Endothelial cell of hepatic sinusoid (primary cell): ENCODE measurements around the gene SFI1.
"Not testable (repeated sequence)": the region's sequence is repeated elsewhere in the genome, so short reads cannot be mapped to it uniquely, and the experiment has no call there.

Experiments used
- in situ Hi-C: cut with HindIII; loops from 2 replicates; pipeline ENCODE4 v1.10.0; 2017; ENCODE audit warnings: low sequenced_read_pairs

SFI1 gene

DNA sequence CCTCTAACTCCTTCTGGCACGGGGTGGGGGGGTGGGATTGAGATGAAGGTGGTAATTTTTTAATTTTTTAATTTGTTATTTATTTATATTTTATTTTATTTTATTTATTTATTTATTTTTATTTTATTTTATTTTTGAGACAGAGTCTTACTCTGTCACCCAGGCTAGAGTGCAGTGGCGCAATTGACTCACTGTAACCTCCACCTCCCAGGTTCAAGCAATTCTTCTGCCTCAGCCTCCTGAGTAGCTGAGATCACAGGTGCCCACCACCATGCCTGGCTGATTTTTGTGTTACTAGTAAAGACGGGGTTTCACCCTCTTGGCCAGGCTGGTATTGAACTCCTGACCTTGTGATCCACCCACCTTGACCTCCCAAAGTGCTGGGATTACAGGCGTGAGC lies 43.8 kb downstream of the SFI1 start:
- in situ Hi-C loops = not testable (repeated sequence)

DNA sequence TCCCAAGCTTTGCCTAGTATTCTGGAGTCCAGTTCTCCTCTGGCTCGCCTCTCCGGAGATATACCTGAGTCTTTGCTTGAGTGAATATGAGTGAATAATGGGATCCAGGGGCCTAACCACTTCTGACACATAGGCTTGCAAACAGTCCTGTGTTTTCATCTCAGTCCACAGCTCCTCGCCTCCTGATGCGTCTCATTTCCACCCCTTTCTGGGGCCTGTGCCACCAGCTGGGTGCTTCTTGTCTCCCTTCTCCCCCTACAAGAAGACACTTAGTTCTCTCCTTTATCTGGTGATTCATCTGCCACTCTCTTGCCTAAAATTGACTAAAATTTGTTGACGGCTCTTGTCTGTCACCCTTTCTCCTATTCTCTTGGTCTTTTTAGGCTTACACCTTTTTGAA lies 44.6 kb downstream of the SFI1 start:
- in situ Hi-C loops = no loop called here

- in situ Hi-C loops = no loop called here
Measured at GRCh38 chr22:31544481-31545480, 48.4 kb downstream of the SFI1 start.

DNA sequence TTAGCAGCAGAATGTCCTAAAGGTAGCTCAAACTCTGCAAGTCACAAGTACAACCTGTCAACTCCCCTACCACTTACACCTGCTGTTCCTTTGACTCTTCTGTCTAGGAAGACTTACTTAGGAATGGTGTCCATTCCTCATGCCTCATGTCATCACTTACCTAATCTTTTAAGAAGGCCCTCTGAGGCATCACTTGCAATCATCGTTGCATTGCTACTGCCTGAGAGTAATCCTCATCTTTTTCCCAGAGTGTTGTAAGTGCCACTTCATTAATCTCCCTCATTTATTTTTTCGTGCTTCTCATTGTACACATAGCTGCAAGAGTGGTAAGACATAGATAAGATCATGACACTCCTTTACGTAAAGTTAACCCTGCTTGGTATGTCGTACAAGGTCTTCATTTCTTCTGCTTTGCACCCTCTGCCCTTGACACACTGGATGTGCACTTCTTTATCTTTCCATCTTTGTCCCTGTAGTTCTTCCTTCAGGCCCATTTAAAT lies 54.6 kb downstream of the SFI1 start:
- in situ Hi-C loops = no loop called here

GRCh38 chr22:31556627-31557203 lies 60.4 kb downstream of the SFI1 start:
- in situ Hi-C loops = no loop called here

DNA sequence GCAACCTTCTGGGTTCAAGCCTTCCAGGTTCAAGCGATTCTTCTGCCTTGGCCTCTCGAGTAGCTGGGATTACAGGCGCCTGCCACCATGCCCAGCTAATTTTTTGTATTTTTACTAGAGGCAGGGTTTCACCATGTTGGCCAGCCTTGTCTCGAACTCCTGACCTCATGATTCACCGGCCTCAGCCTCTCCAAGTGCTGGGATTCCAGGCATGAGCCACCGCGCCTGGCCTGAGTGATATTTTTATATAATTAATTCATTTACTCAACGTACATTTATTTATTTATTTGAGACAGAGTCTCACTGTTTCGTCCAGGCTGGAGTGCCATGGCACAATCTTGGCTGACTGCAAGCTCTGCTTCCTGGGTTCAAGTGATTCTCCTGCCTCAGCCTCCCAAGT lies 62.2 kb downstream of the SFI1 start:
- in situ Hi-C loops = not testable (repeated sequence)

DNA sequence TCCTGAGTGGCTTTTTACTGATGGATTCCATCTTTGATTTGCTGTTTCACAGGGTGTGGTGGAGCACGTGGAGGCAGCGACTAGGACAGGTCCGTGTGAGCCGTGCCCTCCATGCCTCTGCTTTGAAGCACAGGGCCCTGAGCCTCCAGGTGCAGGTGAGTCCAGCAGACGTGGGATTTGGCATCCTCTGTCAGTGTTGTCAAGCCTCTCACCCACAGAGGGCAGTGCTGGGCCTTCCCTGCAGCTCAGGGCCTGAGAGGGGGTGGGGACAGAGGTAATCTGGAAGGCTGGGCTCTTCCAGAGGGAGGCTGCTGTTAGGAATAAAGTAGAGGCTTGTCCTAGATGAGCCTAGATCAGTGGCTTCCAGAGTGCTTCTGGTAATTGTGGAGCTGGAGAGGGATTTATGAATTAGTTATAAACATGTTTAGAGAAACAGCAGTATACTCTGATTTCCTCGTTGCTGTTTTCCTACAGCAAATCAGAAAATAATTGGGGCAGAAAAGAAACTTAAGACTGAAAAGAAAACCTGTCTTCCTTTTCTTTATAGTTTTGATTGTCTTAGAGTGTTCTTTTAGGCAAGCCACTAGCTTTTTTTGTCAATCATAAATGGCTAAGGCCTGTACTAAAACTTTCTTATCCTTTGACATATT lies 65.0 kb downstream of the SFI1 start:
- in situ Hi-C loops = no loop called here

DNA sequence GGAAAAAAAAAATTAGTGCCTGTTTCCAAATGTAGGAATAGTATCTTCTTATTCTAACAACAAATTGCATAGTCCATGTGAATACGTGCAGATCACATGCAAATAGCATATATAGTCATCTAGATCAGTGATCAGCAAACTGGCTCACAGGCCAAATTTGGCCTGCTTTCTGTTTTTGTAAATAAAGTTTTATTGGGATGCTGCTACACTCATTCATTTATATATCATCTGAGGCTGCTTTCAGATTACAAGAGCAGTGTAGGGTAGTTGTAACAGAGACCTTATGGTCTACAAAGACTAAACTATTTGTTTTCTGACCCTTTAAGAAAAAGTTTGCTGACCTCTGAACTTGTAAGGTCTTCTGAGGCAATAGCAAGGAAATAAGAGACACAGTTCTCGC lies 65.6 kb downstream of the SFI1 start:
- in situ Hi-C loops = no loop called here

GRCh38 chr22:31566484-31566883 lies 70.1 kb downstream of the SFI1 start:
- in situ Hi-C loops = loop anchor here (5.0 kb wide), 1 partner anchor 36 kb away; no protein-coding TSS in a partner anchor

DNA sequence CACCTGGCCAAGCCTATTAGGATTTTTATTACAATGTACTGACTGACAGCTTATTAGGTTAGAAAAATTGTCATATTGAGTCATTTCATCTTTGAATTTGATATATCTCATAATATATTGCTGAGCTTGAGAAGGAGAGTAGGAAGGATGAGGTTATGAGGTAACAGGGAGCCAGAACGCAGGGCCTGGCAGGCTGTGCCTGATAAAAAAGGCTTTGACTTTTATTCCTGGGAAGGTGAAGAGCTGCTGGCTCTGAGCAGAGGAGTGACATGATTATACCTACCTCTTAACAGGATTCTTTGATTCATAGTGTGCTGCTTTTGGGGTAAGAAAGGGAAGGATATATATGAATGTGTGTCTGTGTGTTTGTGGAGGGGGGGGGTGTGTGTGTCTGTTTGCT lies 70.9 kb downstream of the SFI1 start:
- in situ Hi-C loops = loop anchor here (5.0 kb wide), 1 partner anchor 35 kb away; no protein-coding TSS in a partner anchor

GRCh38 chr22:31567702-31568101 lies 71.4 kb downstream of the SFI1 start:
- in situ Hi-C loops = loop anchor here (5.0 kb wide), 1 partner anchor 35 kb away; no protein-coding TSS in a partner anchor

DNA sequence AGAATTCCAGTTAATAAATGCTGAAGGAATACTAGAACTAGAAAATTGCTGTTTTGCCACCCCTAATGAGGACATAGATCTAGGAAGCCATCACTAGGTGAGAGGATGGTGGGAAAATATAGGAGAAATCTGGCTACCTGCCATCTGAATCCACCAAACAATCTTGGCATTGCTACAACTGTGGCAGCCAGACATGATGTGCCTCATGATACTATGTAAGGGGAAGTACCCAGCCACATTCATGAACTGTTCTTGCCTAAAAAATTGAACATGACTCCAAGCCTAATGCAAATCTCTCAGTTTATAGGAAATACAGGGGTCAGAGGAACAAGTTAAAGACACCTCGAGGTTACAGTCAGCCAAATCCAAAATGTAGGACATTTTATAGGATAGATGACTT lies 72.8 kb downstream of the SFI1 start:
- in situ Hi-C loops = loop anchor here (5.0 kb wide), 1 partner anchor 33 kb away; no protein-coding TSS in a partner anchor

DNA sequence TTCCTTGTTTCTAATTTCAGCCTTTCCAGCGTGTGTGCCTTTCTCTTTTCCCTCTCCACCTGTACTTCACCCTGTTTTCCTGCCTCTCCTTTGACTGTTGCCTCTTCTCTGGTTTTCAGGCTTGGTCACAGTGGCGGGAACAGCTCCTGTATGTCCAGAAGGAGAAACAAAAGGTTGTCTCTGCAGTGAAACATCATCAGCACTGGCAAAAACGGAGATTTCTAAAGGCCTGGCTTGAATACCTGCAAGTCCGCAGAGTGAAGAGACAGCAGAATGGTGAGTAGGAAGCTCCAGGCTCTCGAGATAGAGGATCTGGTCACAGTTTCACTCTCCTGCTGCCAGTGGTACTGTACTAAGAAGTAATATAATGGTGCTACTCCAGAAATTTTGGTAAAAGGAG lies 76.6 kb downstream of the SFI1 start:
- in situ Hi-C loops = no loop called here

DNA sequence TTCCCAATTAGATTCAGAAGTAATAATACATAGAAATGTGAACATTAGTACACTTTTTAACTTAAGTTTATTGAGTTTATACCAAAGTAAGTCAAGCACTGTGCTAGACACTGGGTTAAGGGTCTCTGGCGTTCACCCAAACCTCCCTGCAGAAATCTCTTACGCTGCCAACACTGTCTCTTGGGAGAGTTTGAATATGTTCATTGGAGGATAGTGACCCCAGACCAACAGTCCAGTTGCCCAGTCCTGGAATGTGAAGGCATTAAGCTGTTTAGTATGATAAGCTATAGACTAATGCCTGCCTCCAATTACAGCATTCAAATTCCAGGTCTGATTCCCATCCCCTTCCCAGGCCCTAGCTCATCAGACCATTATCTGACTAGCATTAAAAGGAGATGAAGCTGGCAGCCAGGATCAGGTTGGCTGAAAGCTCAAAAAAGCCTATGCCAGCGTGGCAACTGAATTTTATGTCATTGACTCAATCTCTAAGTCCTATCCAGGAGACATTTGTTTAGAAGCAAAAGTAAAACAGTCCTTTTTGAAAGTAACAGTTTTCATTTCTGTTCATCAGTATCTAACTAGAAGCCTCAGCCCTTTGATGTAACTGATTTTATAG lies 77.8 kb downstream of the SFI1 start:
- in situ Hi-C loops = no loop called here

DNA sequence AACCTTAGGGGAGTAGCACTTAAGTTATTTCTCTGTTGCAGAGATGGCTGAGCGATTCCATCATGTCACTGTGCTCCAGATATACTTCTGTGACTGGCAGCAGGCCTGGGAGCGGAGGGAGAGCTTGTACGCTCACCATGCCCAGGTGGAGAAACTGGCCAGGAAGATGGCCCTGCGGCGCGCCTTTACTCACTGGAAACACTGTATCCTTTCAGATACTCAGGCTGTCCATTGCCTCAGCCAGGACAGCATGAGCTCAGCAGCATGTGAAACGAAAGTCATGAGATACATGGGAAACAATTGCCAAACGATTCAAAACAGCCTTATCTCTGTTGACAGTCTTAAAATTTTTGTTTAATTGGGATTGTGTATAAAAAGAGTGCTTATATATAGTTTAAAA lies 78.9 kb downstream of the SFI1 start:
- in situ Hi-C loops = no loop called here

DNA sequence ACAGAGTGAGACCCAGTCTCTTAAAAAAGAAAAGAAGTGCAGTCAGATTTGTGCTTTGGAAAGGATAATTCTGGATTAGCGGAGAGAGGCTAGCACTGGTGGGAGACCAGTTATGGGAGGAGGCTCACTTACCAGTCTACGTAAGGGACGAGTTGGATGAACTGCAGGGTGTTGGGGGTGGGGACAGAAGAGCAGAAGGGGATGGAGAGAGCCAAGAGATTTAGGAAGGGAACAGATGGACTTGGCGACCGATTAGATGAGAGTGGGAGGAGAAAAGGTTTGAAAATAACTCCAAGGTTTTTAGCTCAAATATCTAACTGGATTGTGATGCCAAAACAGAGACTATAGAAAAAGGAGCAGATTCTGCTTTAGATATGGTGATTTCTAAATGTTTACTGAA lies 81.4 kb downstream of the SFI1 start:
- in situ Hi-C loops = no loop called here

- in situ Hi-C loops = no loop called here
Measured at GRCh38 chr22:31578171-31578570, 81.8 kb downstream of the SFI1 start.

DNA sequence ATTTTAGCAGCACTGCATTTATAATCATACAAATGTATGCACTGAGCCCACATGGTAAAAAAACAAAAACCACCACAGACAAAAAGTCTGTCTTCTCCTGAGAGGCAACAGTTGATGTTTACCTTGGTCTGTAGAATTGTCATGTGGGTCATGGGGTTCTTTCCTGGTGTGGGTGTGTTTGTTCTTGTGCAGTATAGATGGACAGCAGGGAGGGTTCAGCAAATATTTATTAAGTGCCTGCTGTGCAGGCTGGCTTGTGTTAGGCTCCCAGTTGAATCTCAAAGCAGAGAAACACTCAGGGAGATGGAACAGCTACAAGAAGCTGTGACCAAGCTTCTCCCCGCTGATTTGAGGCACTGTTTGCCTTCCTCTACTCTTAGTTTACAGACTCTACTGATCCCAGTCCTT lies 83.5 kb downstream of the SFI1 start:
- in situ Hi-C loops = loop anchor here (10.0 kb wide), 1 partner anchor 65 kb away; no protein-coding TSS in a partner anchor

DNA sequence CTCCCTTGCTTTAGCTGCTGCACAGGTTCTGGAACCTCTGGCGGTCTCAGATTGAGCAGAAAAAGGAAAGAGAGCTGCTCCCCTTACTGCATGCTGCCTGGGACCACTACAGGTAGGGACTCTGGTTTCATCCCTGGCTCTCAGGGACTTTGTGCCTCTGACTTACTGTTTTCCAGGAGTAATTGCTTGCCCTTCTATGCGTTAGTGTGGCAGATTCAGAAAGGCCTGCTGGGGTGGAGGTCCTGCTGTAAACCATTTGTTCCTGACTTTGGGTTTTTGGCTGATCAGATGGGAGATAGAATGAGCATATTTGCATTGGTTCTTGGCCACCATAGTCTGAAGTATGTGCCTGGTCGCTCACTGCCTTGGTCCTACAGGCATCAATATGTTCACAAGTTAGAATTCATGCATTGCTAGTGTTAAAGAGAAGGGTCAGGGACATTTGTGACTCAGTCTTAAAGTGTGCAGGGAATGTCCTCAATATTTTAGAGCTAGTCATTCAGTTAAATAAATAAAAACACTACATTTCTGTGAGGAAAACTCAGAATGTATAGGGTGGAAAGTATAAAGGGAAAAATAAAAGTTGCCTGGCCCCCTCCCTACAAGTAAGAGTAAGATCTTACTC lies 87.6 kb downstream of the SFI1 start:
- in situ Hi-C loops = loop anchor here (10.0 kb wide), 1 partner anchor 69 kb away; no protein-coding TSS in a partner anchor

DNA sequence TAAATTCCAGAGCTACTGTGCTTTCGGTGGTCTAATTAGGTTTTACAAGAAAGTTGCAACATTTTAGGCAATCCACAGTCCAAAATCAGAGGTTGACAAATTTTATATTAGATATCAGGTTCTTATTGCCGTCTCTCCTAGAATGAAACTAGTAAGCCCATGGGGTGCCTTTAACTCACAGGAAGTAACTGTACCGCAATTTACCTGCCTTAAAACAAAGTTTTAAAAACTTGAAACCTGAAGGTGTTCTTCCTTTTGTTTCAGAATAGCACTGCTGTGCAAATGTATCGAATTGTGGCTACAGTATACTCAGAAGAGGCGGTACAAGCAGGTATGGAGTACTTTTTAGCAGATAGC lies 88.4 kb downstream of the SFI1 start:
- in situ Hi-C loops = loop anchor here (10.0 kb wide), 1 partner anchor 70 kb away; no protein-coding TSS in a partner anchor
